SK-N-SH treated with all-trans-retinoic acid at 6 μM for 48 hours (cell line): ENCODE measurements around the gene TMEM30B.

Experiments
- ATAC-seq: fragments of 200-7000 bp; cut with Tn5 transposase; 3 replicates; pipeline ENCODE4 v1.9.1; 2020; ENCODE audit warnings: mild to moderate bottlenecking, moderate library complexity
- ARNTL ChIP-seq: fragments of 450-650 bp; formaldehyde crosslinking; IDR thresholded peaks from 2 replicates; pipeline ENCODE4 v1.5.0; 2020; ENCODE audit warnings: low read depth, mild to moderate bottlenecking, moderate library complexity, borderline replicate concordance
- BACH2 ChIP-seq: fragments of 250-450 bp; sonication (Bioruptor Pico); IDR thresholded peaks from 2 replicates; pipeline ENCODE4 v1.9.0; 2021; ENCODE audit warnings: mild to moderate bottlenecking, borderline replicate concordance
- CSDC2 ChIP-seq: fragments of 250-450 bp; sonication (Bioruptor Pico); IDR thresholded peaks from 2 replicates; pipeline ENCODE4 v1.5.0; 2020; ENCODE audit warnings: mild to moderate bottlenecking, moderate library complexity
- CSRNP3 ChIP-seq: fragments of 250-450 bp; sonication (Bioruptor Pico); IDR thresholded peaks from 2 replicates; pipeline ENCODE4 v1.5.1; 2021; ENCODE audit warnings: mild to moderate bottlenecking, moderate library complexity
- ESRRG ChIP-seq: fragments of 250-450 bp; sonication (Bioruptor Pico); IDR thresholded peaks from 2 replicates; pipeline ENCODE4 v1.6.1; 2021; ENCODE audit warnings: mild to moderate bottlenecking
- GLIS3 ChIP-seq: fragments of 250-450 bp; sonication (Bioruptor Pico); IDR thresholded peaks from 2 replicates; pipeline ENCODE4 v1.5.0; 2020; ENCODE audit warnings: mild to moderate bottlenecking, moderate library complexity
- ISL1 ChIP-seq: fragments of 250-450 bp; sonication (Bioruptor Pico); IDR thresholded peaks from 2 replicates; pipeline ENCODE4 v2.1.2; 2022; ENCODE audit warnings: mild to moderate bottlenecking, moderate library complexity
- OSR1 ChIP-seq: fragments of 250-450 bp; sonication (Bioruptor Pico); IDR thresholded peaks from 2 replicates; pipeline ENCODE4 v1.8.0; 2022; ENCODE audit warnings: moderate library complexity, mild to moderate bottlenecking, inconsistent platforms
- POU6F1 ChIP-seq: fragments of 250-450 bp; sonication (Bioruptor Pico); IDR thresholded peaks from 2 replicates; pipeline ENCODE4 v1.8.0; 2021; ENCODE audit warnings: low read depth, mild to moderate bottlenecking, moderate library complexity, borderline replicate concordance
- PPARA ChIP-seq: fragments of 250-450 bp; sonication (Bioruptor Pico); IDR thresholded peaks from 2 replicates; pipeline ENCODE4 v1.5.0; 2020; ENCODE audit warnings: mild to moderate bottlenecking, borderline replicate concordance
- RARB ChIP-seq: fragments of 250-450 bp; sonication (Bioruptor Pico); IDR thresholded peaks from 2 replicates; pipeline ENCODE4 v1.8.0; 2021; ENCODE audit warnings: mild to moderate bottlenecking, moderate library complexity
- SNAI2 ChIP-seq: fragments of 250-450 bp; sonication (Bioruptor Pico); IDR thresholded peaks from 2 replicates; pipeline ENCODE4 v1.5.0; 2020; ENCODE audit warnings: mild to moderate bottlenecking, moderate library complexity
- TCF4 ChIP-seq: fragments of 250-450 bp; sonication (Bioruptor Pico); IDR thresholded peaks from 2 replicates; pipeline ENCODE4 v1.8.0; 2021; ENCODE audit warnings: mild to moderate bottlenecking, moderate library complexity, borderline replicate concordance
- TOX ChIP-seq: fragments of 250-450 bp; sonication (Bioruptor Pico); IDR thresholded peaks from 2 replicates; pipeline ENCODE4 v1.8.0; 2021; ENCODE audit warnings: mild to moderate bottlenecking, moderate library complexity, borderline replicate concordance
- ZC3H10 ChIP-seq: fragments of 250-450 bp; sonication (Bioruptor Pico); IDR thresholded peaks from 2 replicates; pipeline ENCODE4 v1.5.1; 2021; ENCODE audit warnings: mild to moderate bottlenecking, moderate library complexity
- ZFP3 ChIP-seq: fragments of 250-450 bp; sonication (Bioruptor Pico); IDR thresholded peaks from 2 replicates; pipeline ENCODE4 v1.5.0; 2020; ENCODE audit warnings: mild to moderate bottlenecking, moderate library complexity
- ZFP30 ChIP-seq: fragments of 450-650 bp; formaldehyde crosslinking; IDR thresholded peaks from 2 replicates; pipeline ENCODE4 v1.5.0; 2022; ENCODE audit warnings: mild to moderate bottlenecking, moderate library complexity
- ZNF565 ChIP-seq: fragments of 450-650 bp; formaldehyde crosslinking; conservative IDR thresholded peaks from 2 replicates; pipeline ENCODE4 v1.5.0; 2020; ENCODE audit warnings: low read depth, mild to moderate bottlenecking, moderate library complexity
- ZNF70 ChIP-seq: fragments of 450-650 bp; formaldehyde crosslinking; IDR thresholded peaks from 2 replicates; pipeline ENCODE4 v1.5.0; 2020; ENCODE audit warnings: mild to moderate bottlenecking, moderate library complexity
- ZNF8 ChIP-seq: fragments of 450-650 bp; formaldehyde crosslinking; IDR thresholded peaks from 2 replicates; pipeline ENCODE4 v1.5.0; 2020; ENCODE audit warnings: mild to moderate bottlenecking, moderate library complexity
- TF ChIP-seq, protein P1 (sequence below): fragments of 250-450 bp; sonication (Bioruptor Pico); IDR thresholded peaks from 2 replicates; pipeline ENCODE4 v1.5.0; 2020; ENCODE audit warnings: mild to moderate bottlenecking, moderate library complexity
- TF ChIP-seq, protein P2 (sequence below): fragments of 250-450 bp; sonication (Bioruptor Pico); IDR thresholded peaks from 2 replicates; pipeline ENCODE4 v1.5.1; 2020; ENCODE audit warnings: low read depth, mild to moderate bottlenecking, moderate library complexity
- TF ChIP-seq, protein P3 (sequence below): fragments of 250-450 bp; sonication (Bioruptor Pico); IDR thresholded peaks from 2 replicates; pipeline ENCODE4 v1.8.0; 2020; ENCODE audit warnings: mild to moderate bottlenecking, moderate library complexity, borderline replicate concordance

Gene TMEM30B

DNA sequence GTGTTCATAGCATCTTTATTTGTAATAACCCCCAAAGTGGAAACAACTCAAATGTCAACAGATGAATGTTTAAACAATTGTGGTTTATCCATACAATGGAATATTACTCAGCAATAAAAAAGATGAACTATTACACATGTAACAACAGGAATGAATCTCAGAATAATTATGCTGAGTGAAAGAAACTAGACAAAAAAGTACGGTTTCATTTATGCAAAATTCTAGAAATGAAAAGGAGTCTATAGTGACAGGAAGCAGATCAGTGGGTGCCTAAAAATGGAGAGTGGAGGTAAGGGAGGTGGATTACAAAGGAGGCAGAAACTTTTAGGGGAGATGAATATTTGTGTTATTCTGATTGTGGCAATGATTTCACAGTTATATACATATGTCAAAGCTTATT lies 45.0 kb upstream of the TMEM30B start:
- no peak for ATAC-seq
- no peak for TF ChIP-seq OSR1
- no peak for TF ChIP-seq PPARA
- no peak for TF ChIP-seq SNAI2 (CRISPR knock-in tag)
- no peak for TF ChIP-seq ISL1 (CRISPR knock-in tag)
- TF ChIP-seq, protein P1, sequence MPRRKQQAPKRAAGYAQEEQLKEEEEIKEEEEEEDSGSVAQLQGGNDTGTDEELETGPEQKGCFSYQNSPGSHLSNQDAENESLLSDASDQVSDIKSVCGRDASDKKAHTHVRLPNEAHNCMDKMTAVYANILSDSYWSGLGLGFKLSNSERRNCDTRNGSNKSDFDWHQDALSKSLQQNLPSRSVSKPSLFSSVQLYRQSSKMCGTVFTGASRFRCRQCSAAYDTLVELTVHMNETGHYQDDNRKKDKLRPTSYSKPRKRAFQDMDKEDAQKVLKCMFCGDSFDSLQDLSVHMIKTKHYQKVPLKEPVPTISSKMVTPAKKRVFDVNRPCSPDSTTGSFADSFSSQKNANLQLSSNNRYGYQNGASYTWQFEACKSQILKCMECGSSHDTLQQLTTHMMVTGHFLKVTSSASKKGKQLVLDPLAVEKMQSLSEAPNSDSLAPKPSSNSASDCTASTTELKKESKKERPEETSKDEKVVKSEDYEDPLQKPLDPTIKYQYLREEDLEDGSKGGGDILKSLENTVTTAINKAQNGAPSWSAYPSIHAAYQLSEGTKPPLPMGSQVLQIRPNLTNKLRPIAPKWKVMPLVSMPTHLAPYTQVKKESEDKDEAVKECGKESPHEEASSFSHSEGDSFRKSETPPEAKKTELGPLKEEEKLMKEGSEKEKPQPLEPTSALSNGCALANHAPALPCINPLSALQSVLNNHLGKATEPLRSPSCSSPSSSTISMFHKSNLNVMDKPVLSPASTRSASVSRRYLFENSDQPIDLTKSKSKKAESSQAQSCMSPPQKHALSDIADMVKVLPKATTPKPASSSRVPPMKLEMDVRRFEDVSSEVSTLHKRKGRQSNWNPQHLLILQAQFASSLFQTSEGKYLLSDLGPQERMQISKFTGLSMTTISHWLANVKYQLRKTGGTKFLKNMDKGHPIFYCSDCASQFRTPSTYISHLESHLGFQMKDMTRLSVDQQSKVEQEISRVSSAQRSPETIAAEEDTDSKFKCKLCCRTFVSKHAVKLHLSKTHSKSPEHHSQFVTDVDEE = no peak
- no peak for TF ChIP-seq ESRRG (CRISPR knock-in tag)
- no peak for TF ChIP-seq BACH2
- no peak for TF ChIP-seq ZNF565
- TF ChIP-seq, protein P2, sequence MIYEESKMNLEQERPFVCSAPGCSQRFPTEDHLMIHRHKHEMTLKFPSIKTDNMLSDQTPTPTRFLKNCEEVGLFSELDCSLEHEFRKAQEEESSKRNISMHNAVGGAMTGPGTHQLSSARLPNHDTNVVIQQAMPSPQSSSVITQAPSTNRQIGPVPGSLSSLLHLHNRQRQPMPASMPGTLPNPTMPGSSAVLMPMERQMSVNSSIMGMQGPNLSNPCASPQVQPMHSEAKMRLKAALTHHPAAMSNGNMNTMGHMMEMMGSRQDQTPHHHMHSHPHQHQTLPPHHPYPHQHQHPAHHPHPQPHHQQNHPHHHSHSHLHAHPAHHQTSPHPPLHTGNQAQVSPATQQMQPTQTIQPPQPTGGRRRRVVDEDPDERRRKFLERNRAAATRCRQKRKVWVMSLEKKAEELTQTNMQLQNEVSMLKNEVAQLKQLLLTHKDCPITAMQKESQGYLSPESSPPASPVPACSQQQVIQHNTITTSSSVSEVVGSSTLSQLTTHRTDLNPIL (CRISPR knock-in tag) = no peak
- TF ChIP-seq ZNF70 (CRISPR knock-in tag) = no peak
- TF ChIP-seq CSRNP3 = no peak
- no peak for TF ChIP-seq TOX (CRISPR knock-in tag)
- no peak for TF ChIP-seq CSDC2
- no peak for TF ChIP-seq ZFP3 (CRISPR knock-in tag)
- TF ChIP-seq TCF4 (CRISPR knock-in tag) = no peak
- no peak for TF ChIP-seq RARB

GRCh38 chr14:61325166-61325565 lies 44.0 kb upstream of the TMEM30B start:
- no peak for ATAC-seq
- TF ChIP-seq BACH2 = no peak
- TF ChIP-seq CSDC2 = no peak
- TF ChIP-seq, protein P3, sequence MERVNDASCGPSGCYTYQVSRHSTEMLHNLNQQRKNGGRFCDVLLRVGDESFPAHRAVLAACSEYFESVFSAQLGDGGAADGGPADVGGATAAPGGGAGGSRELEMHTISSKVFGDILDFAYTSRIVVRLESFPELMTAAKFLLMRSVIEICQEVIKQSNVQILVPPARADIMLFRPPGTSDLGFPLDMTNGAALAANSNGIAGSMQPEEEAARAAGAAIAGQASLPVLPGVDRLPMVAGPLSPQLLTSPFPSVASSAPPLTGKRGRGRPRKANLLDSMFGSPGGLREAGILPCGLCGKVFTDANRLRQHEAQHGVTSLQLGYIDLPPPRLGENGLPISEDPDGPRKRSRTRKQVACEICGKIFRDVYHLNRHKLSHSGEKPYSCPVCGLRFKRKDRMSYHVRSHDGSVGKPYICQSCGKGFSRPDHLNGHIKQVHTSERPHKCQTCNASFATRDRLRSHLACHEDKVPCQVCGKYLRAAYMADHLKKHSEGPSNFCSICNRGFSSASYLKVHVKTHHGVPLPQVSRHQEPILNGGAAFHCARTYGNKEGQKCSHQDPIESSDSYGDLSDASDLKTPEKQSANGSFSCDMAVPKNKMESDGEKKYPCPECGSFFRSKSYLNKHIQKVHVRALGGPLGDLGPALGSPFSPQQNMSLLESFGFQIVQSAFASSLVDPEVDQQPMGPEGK = no peak
- no peak for TF ChIP-seq RARB
- TF ChIP-seq ESRRG (CRISPR knock-in tag) = no peak
- TF ChIP-seq ZFP30 (CRISPR knock-in tag) = no peak
- no peak for TF ChIP-seq GLIS3 (CRISPR knock-in tag)
- TF ChIP-seq CSRNP3 = no peak
- TF ChIP-seq PPARA = no peak
- no peak for TF ChIP-seq SNAI2 (CRISPR knock-in tag)
- no peak for TF ChIP-seq ZFP3 (CRISPR knock-in tag)
- TF ChIP-seq POU6F1 = no peak

DNA sequence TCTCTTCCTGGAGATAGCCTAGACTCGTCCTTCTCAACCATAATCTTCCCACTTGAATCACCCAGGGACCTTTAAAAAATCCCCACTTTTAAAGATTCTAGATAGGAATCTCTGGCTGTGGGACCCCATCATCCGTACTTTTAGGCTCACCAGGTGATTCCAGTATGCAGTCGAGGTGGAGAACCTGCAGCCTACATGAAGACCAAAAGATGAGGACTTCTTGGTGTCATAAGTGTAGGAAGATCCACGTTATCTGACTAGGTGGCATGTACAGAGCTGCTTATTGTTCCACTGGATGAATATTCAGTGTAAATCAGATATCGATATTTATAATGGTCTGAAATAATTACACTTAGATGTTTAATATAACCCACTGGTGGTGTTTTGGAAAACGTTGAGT lies 42.8 kb upstream of the TMEM30B start:
- no peak for ATAC-seq
- TF ChIP-seq, protein P2 (CRISPR knock-in tag) = no peak
- TF ChIP-seq ZNF8 (CRISPR knock-in tag) = no peak
- TF ChIP-seq GLIS3 (CRISPR knock-in tag) = no peak
- no peak for TF ChIP-seq ARNTL (CRISPR knock-in tag)
- TF ChIP-seq ISL1 (CRISPR knock-in tag) = no peak
- no peak for TF ChIP-seq POU6F1
- TF ChIP-seq ZC3H10 (CRISPR knock-in tag) = no peak
- TF ChIP-seq TCF4 (CRISPR knock-in tag) = no peak
- TF ChIP-seq, protein P1 = no peak
